Stimulated activated CD8-positive, alpha-beta memory T cell treated with anti-CD3 and anti-CD28 coated beads, Interleukin-4, amount 100 ng/mL, for 48 hours (primary cell): ENCODE data around the gene FOLH1.
"Not testable (repeated sequence)": the region's sequence is repeated elsewhere in the genome, so short reads cannot be mapped to it uniquely, and the experiment has no call there.

ENCODE experiments used
- DNase-seq: peaks from one replicate; pipeline ENCODE4 v3.0.0-alpha.2; 2020

The FOLH1 gene

GRCh38 chr11:49208006-49208721, at the start of gene FOLH1:
Gene FOLH1, minus strand, starts transcription at chr11:49208602. Its CDS starts 193 bp downstream, at chr11:49208409.
- DNase-seq, result no peak

GRCh38 chr11:49255148-49255547, 46.7 kb upstream of the FOLH1 start:
- not testable (repeated sequence) for DNase-seq

- not testable (repeated sequence) for DNase-seq
Measured at GRCh38 chr11:49251212-49251611, 42.8 kb upstream of the FOLH1 start.

- DNase-seq, result not testable (repeated sequence)
Measured at GRCh38 chr11:49250398-49251115, 42.2 kb upstream of the FOLH1 start.

- DNase-seq, result not testable (repeated sequence)
Measured at GRCh38 chr11:49249363-49249762, 41.0 kb upstream of the FOLH1 start.

GRCh38 chr11:49233685-49234084, 25.3 kb upstream of the FOLH1 start:
- DNase-seq, result not testable (repeated sequence)

DNA sequence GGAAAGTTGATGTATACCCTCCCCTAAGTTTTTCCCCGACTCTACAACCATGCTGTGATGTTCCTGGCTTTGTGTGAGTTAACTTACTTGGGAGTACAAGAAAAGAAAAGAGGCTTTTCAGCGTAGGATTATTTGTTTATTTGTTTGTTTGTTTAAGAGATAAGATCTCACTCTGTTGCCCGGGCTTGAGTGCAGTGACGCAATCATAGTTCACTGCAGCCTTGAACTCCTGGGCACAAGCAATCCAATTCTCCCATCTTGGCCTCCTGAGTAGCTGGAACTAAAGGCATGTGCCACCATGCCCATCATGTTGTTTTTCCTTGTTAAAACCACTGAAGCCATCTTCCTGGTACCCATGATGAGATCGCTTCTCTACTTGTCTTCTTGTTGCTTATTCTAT, 24.6 kb upstream of the FOLH1 start:
- not testable (repeated sequence) for DNase-seq

- DNase-seq, result not testable (repeated sequence)
Measured at GRCh38 chr11:49231725-49232124, 23.3 kb upstream of the FOLH1 start.

- not testable (repeated sequence) for DNase-seq
Measured at GRCh38 chr11:49230534-49230933, 22.1 kb upstream of the FOLH1 start.

DNA sequence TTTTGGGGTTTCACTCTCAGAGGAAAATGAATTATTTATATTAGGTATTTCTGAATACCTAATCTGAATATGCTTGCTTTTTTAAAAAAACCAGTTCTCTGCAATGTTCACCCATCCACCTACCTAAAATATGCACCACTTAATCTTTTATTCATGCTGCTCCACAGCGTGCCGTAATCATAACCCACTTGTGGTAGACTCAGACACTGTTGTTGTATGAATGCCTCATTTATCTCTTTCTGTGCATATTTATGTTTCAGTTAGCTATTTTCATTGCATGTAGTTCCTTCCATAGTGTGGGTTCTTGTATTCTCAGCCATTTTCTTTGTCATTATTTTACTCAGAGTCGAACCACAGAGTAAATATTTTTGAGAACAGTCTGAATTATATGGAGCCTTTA, 21.6 kb upstream of the FOLH1 start:
- DNase-seq, result not testable (repeated sequence)

DNA sequence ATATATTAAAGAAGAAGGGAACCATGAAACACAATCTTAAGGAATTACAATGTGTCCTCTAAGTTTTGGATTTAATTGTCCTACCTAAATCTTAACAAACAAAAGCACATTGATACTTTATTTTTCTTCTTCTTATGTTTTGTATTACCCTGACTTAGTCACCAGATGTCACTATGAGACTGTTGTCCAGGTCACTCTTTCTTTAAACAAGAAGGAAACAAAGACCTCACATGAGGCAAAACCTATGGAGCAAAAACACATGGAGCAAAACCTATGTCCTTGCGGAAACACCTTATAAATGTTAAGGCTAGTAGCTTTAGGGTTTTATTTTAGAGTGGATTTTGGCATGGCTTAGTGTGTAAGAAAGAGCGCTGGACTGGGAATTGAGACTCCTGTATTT, 20.7 kb upstream of the FOLH1 start:
- not testable (repeated sequence) for DNase-seq

GRCh38 chr11:49225255-49225785, 16.9 kb upstream of the FOLH1 start:
- DNase-seq, result not testable (repeated sequence)

- DNase-seq, result no peak
Measured at GRCh38 chr11:49221112-49221511, 12.7 kb upstream of the FOLH1 start.

DNA sequence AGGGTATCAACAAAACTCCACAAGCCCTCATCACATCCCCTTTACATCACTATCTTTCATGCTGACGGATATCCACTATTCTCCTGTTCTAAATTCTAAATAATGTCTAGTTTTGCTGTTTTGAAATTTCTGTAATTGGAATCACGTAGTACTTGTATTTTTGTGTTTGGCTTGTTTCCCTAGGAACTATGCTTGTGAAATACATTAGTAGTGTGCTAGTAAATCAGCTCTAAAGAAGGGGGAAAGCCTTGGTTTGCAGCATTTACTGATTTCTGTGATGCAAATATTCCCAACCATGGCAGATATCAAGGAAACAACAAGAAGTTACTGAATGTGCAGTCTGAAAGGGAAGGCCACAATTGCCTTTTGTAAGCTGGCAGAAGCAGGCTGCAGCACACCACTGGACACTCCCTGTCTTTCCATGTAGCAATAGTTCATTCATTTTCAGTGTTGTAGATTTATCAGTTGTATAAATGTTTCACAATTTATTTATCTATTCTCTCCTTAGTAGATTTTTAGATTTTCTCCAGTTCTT, 4.7 kb upstream of the FOLH1 start:
- no peak for DNase-seq

GRCh38 chr11:49206999-49207398, 1.4 kb downstream of the FOLH1 start:
- DNase-seq, result not testable (repeated sequence)

- no peak for DNase-seq
Measured at GRCh38 chr11:49202287-49202976, 6.0 kb downstream of the FOLH1 start.

- DNase-seq, result not testable (repeated sequence)
Measured at GRCh38 chr11:49196775-49197174, 11.6 kb downstream of the FOLH1 start.

DNA sequence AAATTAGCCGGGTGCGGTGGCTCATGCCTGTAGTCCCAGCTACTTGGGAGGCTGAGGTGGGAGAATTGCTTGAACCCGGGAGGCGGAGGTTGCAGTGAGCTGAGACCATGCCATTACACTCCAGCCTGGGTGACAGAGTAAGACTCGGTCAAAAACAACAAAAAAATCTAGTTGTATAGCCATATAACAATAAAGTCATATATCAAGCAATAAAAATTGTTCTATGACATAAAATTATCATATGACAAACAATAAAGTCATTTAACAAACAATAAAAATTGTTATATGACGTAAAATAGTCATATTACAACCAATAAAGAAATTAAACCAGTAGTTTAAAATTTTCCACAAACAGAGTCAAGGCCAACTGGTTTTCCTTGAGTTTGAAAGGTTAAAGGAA, 12.4 kb downstream of the FOLH1 start:
- not testable (repeated sequence) for DNase-seq

- not testable (repeated sequence) for DNase-seq
Measured at GRCh38 chr11:49190287-49190686, 18.1 kb downstream of the FOLH1 start.

- not testable (repeated sequence) for DNase-seq
Measured at GRCh38 chr11:49186225-49186624, 22.2 kb downstream of the FOLH1 start.

DNA sequence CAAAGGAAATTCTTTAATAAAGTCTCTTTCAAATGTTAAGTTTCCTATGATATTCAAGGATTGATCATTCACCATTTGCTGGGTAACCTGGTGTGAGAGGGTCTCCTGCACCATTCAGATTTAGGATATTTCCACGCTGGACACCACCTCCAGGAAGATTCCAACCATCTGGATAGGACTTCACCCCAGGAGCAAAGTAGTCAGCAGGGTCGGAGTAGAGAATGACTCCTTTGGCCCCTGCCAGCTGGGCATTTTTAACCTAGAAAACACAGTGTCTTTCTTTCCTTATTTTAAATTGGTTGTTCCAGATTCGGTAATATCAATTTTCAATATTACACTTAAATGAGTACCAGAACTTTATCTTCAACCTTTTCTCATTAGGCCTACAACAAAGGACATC, 22.8 kb downstream of the FOLH1 start:
- not testable (repeated sequence) for DNase-seq

GRCh38 chr11:49184756-49185155, 23.6 kb downstream of the FOLH1 start:
- DNase-seq, result not testable (repeated sequence)

GRCh38 chr11:49177936-49178335, 30.5 kb downstream of the FOLH1 start:
- DNase-seq, result not testable (repeated sequence)
